ENCODE data around the gene MIER2. TPM values are rescaled to one million over a fixed set of nuclear protein-coding genes. Genes with fewer than 3 reads are reported as not detected.
"Not testable (repeated sequence)": the region's sequence is repeated elsewhere in the genome, so short reads cannot be mapped to it uniquely, and the experiment has no call there.

The MIER2 gene
- polyA plus RNA-seq, 1 donor from 2014 or later: 16.0 TPM

DNA sequence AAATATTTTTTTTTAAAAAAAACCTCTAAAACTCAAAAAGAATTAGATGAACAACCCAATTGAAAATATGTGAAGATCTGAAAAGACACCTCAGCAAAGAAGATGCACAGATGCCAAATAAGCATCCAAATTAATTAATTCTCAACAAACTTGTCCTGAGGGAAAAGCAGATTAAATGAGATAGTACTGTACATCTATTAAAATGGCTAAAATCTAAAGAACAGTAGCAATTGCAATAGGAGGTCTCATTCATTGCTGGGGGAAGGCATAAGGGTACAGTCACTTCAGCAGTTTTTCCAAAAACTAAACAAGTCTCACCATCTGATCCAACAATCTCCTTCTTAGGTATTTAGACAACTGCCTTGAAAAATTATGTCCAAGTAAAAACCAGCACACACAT is 75.4 kb downstream of the MIER2 start:
- H3K9ac ChIP-seq (ENCODE audit: low read length): no peak overlapping the region
- H3K4me3 ChIP-seq (ENCODE audit: low read length): no peak overlapping the region
- no peaks in the 10 kb centered on the region for H3K9me2 ChIP-seq (ENCODE audit: insufficient read depth, low read length)
- no peaks in the 10 kb centered on the region for H3K36me3 ChIP-seq (ENCODE audit: insufficient read depth, low read length)
- H3K4me2 ChIP-seq (ENCODE audit: low read length): no peak overlapping the region
- no peak overlapping the region for H2AFZ ChIP-seq (ENCODE audit: low read depth, low read length)
- H3K27ac ChIP-seq (ENCODE audit: low read length): no peak overlapping the region
- H4K20me1 ChIP-seq (ENCODE audit: insufficient read depth): no peaks in the 10 kb centered on the region
- no peaks in the 10 kb centered on the region for H3F3A ChIP-seq (ENCODE audit: insufficient read depth, low read length, poor library complexity, severe bottlenecking)
- no peak for TF ChIP-seq RAD21 (conservative IDR thresholded peaks at IDR 0.05)
- TF ChIP-seq EZH2 (IDR thresholded peaks at IDR 0.05; ENCODE audit: borderline replicate concordance, insufficient read depth, low read length, poor library complexity, severe bottlenecking): no peak
- no peak for TF ChIP-seq SMC3 (conservative IDR thresholded peaks at IDR 0.05; ENCODE audit: poor library complexity)
- TF ChIP-seq POLR2AphosphoS5 (IDR thresholded peaks at IDR 0.05): no peak
- TF ChIP-seq, protein P1, sequence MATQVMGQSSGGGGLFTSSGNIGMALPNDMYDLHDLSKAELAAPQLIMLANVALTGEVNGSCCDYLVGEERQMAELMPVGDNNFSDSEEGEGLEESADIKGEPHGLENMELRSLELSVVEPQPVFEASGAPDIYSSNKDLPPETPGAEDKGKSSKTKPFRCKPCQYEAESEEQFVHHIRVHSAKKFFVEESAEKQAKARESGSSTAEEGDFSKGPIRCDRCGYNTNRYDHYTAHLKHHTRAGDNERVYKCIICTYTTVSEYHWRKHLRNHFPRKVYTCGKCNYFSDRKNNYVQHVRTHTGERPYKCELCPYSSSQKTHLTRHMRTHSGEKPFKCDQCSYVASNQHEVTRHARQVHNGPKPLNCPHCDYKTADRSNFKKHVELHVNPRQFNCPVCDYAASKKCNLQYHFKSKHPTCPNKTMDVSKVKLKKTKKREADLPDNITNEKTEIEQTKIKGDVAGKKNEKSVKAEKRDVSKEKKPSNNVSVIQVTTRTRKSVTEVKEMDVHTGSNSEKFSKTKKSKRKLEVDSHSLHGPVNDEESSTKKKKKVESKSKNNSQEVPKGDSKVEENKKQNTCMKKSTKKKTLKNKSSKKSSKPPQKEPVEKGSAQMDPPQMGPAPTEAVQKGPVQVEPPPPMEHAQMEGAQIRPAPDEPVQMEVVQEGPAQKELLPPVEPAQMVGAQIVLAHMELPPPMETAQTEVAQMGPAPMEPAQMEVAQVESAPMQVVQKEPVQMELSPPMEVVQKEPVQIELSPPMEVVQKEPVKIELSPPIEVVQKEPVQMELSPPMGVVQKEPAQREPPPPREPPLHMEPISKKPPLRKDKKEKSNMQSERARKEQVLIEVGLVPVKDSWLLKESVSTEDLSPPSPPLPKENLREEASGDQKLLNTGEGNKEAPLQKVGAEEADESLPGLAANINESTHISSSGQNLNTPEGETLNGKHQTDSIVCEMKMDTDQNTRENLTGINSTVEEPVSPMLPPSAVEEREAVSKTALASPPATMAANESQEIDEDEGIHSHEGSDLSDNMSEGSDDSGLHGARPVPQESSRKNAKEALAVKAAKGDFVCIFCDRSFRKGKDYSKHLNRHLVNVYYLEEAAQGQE (IDR thresholded peaks at IDR 0.05; ENCODE audit: borderline replicate concordance): no peak
- no peak for TF ChIP-seq TAF1 (IDR thresholded peaks at IDR 0.05; ENCODE audit: low read depth)
- no peak for TF ChIP-seq MXI1 (conservative IDR thresholded peaks at IDR 0.05; ENCODE audit: poor library complexity, severe bottlenecking)
- TF ChIP-seq, protein P2, sequence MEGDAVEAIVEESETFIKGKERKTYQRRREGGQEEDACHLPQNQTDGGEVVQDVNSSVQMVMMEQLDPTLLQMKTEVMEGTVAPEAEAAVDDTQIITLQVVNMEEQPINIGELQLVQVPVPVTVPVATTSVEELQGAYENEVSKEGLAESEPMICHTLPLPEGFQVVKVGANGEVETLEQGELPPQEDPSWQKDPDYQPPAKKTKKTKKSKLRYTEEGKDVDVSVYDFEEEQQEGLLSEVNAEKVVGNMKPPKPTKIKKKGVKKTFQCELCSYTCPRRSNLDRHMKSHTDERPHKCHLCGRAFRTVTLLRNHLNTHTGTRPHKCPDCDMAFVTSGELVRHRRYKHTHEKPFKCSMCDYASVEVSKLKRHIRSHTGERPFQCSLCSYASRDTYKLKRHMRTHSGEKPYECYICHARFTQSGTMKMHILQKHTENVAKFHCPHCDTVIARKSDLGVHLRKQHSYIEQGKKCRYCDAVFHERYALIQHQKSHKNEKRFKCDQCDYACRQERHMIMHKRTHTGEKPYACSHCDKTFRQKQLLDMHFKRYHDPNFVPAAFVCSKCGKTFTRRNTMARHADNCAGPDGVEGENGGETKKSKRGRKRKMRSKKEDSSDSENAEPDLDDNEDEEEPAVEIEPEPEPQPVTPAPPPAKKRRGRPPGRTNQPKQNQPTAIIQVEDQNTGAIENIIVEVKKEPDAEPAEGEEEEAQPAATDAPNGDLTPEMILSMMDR (IDR thresholded peaks at IDR 0.05; ENCODE audit: poor library complexity, severe bottlenecking): no peak
- no peaks in the 10 kb centered on the region for H3K79me2 ChIP-seq (replicated peaks; ENCODE audit: insufficient read depth, low read length)
- no peaks in the 10 kb centered on the region for H3K9me3 ChIP-seq (ENCODE audit: low read length)
- H3K27me3 ChIP-seq (ENCODE audit: insufficient read depth, low read depth, low read length): peaks cover 29% of the 10 kb centered on the region

DNA sequence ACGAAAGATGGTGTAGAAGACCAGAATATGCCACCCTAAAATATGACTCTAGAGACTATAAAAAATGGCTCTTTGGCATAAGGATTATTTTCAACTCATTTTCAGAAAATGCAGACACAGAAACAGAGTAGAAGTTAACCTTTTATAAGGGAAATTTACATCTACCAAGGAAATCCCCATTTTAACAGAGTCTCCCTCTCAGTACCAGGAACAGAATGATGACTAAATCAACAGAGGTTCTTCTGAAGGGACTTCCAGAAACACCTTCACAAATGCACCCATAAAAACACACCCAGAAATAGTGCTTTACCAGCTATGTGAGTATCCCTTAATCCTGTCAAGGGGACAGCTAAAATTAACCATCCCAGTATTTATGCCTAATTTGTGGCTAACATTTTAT is 82.5 kb downstream of the MIER2 start:
- Histone ChIP-seq H3F3A (ENCODE audit: insufficient read depth, low read length, poor library complexity, severe bottlenecking) (no peaks in the 10 kb centered on the region), H3K36me3 (ENCODE audit: insufficient read depth, low read length) (no peaks in the 10 kb centered on the region), H3K79me2 (replicated peaks; ENCODE audit: insufficient read depth, low read length) (no peaks in the 10 kb centered on the region), H3K9me3 (ENCODE audit: low read length) (no peaks in the 10 kb centered on the region), H3K9me2 (ENCODE audit: insufficient read depth, low read length) (no peaks in the 10 kb centered on the region), H3K4me2 (ENCODE audit: low read length) (no peak overlapping the region), H4K20me1 (ENCODE audit: insufficient read depth) (no peaks in the 10 kb centered on the region), H3K9ac (ENCODE audit: low read length) (no peak overlapping the region), H3K4me3 (ENCODE audit: low read length) (no peak overlapping the region), H2AFZ (ENCODE audit: low read depth, low read length) (no peak overlapping the region), H3K27me3 (ENCODE audit: insufficient read depth, low read depth, low read length) (peaks cover 22% of the 10 kb centered on the region), H3K27ac (ENCODE audit: low read length) (no peak overlapping the region)
- no peak for TF ChIP-seq POLR2AphosphoS5 (IDR thresholded peaks at IDR 0.05)
- TF ChIP-seq, protein P2 (IDR thresholded peaks at IDR 0.05; ENCODE audit: poor library complexity, severe bottlenecking): no peak
- TF ChIP-seq RAD21 (conservative IDR thresholded peaks at IDR 0.05): no peak
- TF ChIP-seq TAF1 (IDR thresholded peaks at IDR 0.05; ENCODE audit: low read depth): no peak
- TF ChIP-seq, protein P1 (IDR thresholded peaks at IDR 0.05; ENCODE audit: borderline replicate concordance): no peak
- no peak for TF ChIP-seq EZH2 (IDR thresholded peaks at IDR 0.05; ENCODE audit: borderline replicate concordance, insufficient read depth, low read length, poor library complexity, severe bottlenecking)
- TF ChIP-seq MXI1 (conservative IDR thresholded peaks at IDR 0.05; ENCODE audit: poor library complexity, severe bottlenecking): no peak
- no peak for TF ChIP-seq EP300 (conservative IDR thresholded peaks at IDR 0.05; ENCODE audit: poor library complexity, severe bottlenecking)
- no peak for TF ChIP-seq SMC3 (conservative IDR thresholded peaks at IDR 0.05; ENCODE audit: poor library complexity)

DNA sequence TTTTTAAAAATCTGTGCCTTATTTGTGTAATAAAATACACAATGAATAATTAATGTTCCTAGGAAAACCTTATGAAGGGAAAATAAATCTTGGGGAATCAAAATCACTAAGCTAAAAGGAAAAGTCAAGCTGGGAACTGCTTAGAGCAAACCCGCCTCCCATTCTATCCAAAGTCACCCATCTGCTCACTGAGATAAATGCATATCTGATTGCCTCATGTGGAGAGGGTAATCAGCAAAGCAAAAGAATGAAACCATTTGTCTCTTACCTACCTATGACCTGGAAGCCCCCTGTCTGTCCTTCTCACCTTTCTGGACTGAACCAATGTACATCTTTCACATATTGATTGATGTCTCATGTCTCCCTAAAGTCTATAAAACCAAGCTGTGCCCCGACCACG is 87.8 kb downstream of the MIER2 start:
- not testable (repeated sequence) for H3K4me3 ChIP-seq (ENCODE audit: low read length); H3K36me3 ChIP-seq (ENCODE audit: insufficient read depth, low read length); H3K4me2 ChIP-seq (ENCODE audit: low read length); H3F3A ChIP-seq (ENCODE audit: insufficient read depth, low read length, poor library complexity, severe bottlenecking); H3K9ac ChIP-seq (ENCODE audit: low read length); H2AFZ ChIP-seq (ENCODE audit: low read depth, low read length); H3K9me2 ChIP-seq (ENCODE audit: insufficient read depth, low read length); H4K20me1 ChIP-seq (ENCODE audit: insufficient read depth); H3K27ac ChIP-seq (ENCODE audit: low read length); H3K79me2 ChIP-seq (replicated peaks; ENCODE audit: insufficient read depth, low read length); H3K27me3 ChIP-seq (ENCODE audit: insufficient read depth, low read depth, low read length); H3K9me3 ChIP-seq (ENCODE audit: low read length)

Data from neural cell (in vitro differentiated cells).